ELR (cell line): ENCODE results near the gene PMEPA1.
"Not testable (repeated sequence)": the region's sequence is repeated elsewhere in the genome, so short reads cannot be mapped to it uniquely, and the experiment has no call there.

Source experiments
- DNase-seq: peaks from one replicate; pipeline ENCODE4 v3.0.0-alpha.2; 2015; ENCODE audit warnings: low read depth

PMEPA1 gene

GRCh38 chr20:57650266-57650665, 59.5 kb downstream of the PMEPA1 start:
- DNase-seq: no peak

- DNase-seq: no peak
Observed at GRCh38 chr20:57649617-57650015, 60.2 kb downstream of the PMEPA1 start.

- no peak for DNase-seq
Observed at GRCh38 chr20:57648878-57649616, 60.8 kb downstream of the PMEPA1 start.

- DNase-seq: no peak
Observed at GRCh38 chr20:57647933-57648785, 61.7 kb downstream of the PMEPA1 start.

GRCh38 chr20:57647006-57647932, 62.5 kb downstream of the PMEPA1 start:
- no peak for DNase-seq

GRCh38 chr20:57638895-57639236, 70.9 kb downstream of the PMEPA1 start:
- DNase-seq: no peak

- no peak for DNase-seq
Observed at GRCh38 chr20:57638173-57638894, 71.5 kb downstream of the PMEPA1 start.

GRCh38 chr20:57633945-57634491, 75.8 kb downstream of the PMEPA1 start:
- DNase-seq: no peak

GRCh38 chr20:57632286-57632685, 77.5 kb downstream of the PMEPA1 start:
- no peak for DNase-seq

GRCh38 chr20:57630061-57630460, 79.8 kb downstream of the PMEPA1 start:
- no peak for DNase-seq

- DNase-seq: not testable (repeated sequence)
Observed at GRCh38 chr20:57629491-57629901, 80.3 kb downstream of the PMEPA1 start.

GRCh38 chr20:57628962-57629308, 80.9 kb downstream of the PMEPA1 start:
- DNase-seq: not testable (repeated sequence)

- DNase-seq: peak; percentile 8
Observed at GRCh38 chr20:57628047-57628961, 81.5 kb downstream of the PMEPA1 start.

- DNase-seq: no peak
Observed at GRCh38 chr20:57627339-57627738, 82.5 kb downstream of the PMEPA1 start.

- no peak for DNase-seq
Observed at GRCh38 chr20:57625978-57626377, 83.8 kb downstream of the PMEPA1 start.

GRCh38 chr20:57625181-57625958, 84.4 kb downstream of the PMEPA1 start:
- DNase-seq: no peak

GRCh38 chr20:57624124-57624523, 85.7 kb downstream of the PMEPA1 start:
- DNase-seq: no peak

- peak; percentile 65 for DNase-seq
Observed at GRCh38 chr20:57622579-57623381, 87.0 kb downstream of the PMEPA1 start.

- DNase-seq: no peak
Observed at GRCh38 chr20:57622201-57622570, 87.6 kb downstream of the PMEPA1 start.
